Fibroblast of lung (primary cell): Measurements from ENCODE around the gene ANKS6. TPM values are rescaled to one million over a fixed set of nuclear protein-coding genes. Genes with fewer than 3 reads are reported as not detected.

Experiments used
- DNase-seq, 2 donors: peaks; one replicate each; pipeline versions ENCODE4 v3.0.0 to v3.0.0-alpha.2; 2010; ENCODE audit warnings: low read depth in 2 of 2
- H2AFZ ChIP-seq: 2 replicates; pipeline ENCODE4 v1.5.1; 2012; ENCODE audit warnings: low read length, control low read depth, inconsistent platforms
- H3K27ac ChIP-seq: 2 replicates; pipeline ENCODE4 v1.5.1; 2011; ENCODE audit warnings: low read length, control low read depth; ENCODE audit not compliant: insufficient read depth
- H3K27me3 ChIP-seq: 2 replicates; pipeline ENCODE4 v1.5.1; 2011; ENCODE audit warnings: mild to moderate bottlenecking, low read length; ENCODE audit not compliant: control insufficient read depth, insufficient read depth
- H3K36me3 ChIP-seq: 2 replicates; pipeline ENCODE4 v1.5.1; 2011; ENCODE audit warnings: low read length; ENCODE audit not compliant: control insufficient read depth, insufficient read depth
- H3K4me1 ChIP-seq: 2 replicates; pipeline ENCODE4 v1.5.1; 2011; ENCODE audit warnings: low read length; ENCODE audit not compliant: control insufficient read depth, insufficient read depth; ENCODE audit errors: extremely low read depth
- H3K4me2 ChIP-seq: 2 replicates; pipeline ENCODE4 v1.5.1; 2011; ENCODE audit warnings: low read length, control low read depth; ENCODE audit not compliant: insufficient read depth; ENCODE audit errors: extremely low read depth
- H3K4me3 ChIP-seq, 4 experiments: fragments of 200-600 bp in 1 of 4; sonication (generic) in 1 of 4; replicated peaks in 1 of 4; 2 replicates each; pipeline ENCODE4 v1.5.1; 2011 to 2016; ENCODE audit warnings: low read length in 4 of 4, low read depth in 3 of 4, mild to moderate bottlenecking in 3 of 4, control low read depth in 2 of 4, inconsistent platforms in 1 of 4, mixed read lengths in 1 of 4; ENCODE audit not compliant: insufficient read depth in 1 of 4; ENCODE audit errors: control extremely low read depth in 1 of 4
- H3K79me2 ChIP-seq: 2 replicates; pipeline ENCODE4 v1.5.1; 2012; ENCODE audit warnings: mild to moderate bottlenecking, low read length, inconsistent platforms; ENCODE audit not compliant: control insufficient read depth, insufficient read depth
- H3K9ac ChIP-seq: 2 replicates; pipeline ENCODE4 v1.5.1; 2011; ENCODE audit warnings: mild to moderate bottlenecking, low read length, control low read depth; ENCODE audit not compliant: insufficient read depth
- H3K9me3 ChIP-seq: 2 replicates; pipeline ENCODE4 v1.5.1; 2012; ENCODE audit warnings: low read depth, low read length; ENCODE audit not compliant: control insufficient read depth, insufficient read depth
- H4K20me1 ChIP-seq: 2 replicates; pipeline ENCODE4 v1.5.1; 2011; ENCODE audit warnings: low read length; ENCODE audit not compliant: control insufficient read depth, insufficient read depth; ENCODE audit errors: extremely low read depth
- EZH2 ChIP-seq: IDR thresholded peaks from 2 replicates; pipeline ENCODE4 v1.5.1; 2012; ENCODE audit warnings: low read length, control low read depth, mild to moderate bottlenecking; ENCODE audit errors: missing control alignments
- polyA plus RNA-seq, 2 donors: library from polyadenylated mRNA; depleted of rRNA in 1 of 2; stranded (reverse) in 1 of 2; unstranded in 1 of 2; fragments of >200 nt; gene quantifications; 2 replicates each; pipeline ENCODE4 v1.2.1, GENCODE V29; 2011 to 2012; ENCODE audit warnings: missing spikeins in 1 of 2
- total RNA-seq: library from RNA; depleted of rRNA; stranded (reverse); fragments of >200 nt; gene quantifications from 2 replicates; pipeline ENCODE4 v1.2.1, GENCODE V29; 2014
- TF ChIP-seq, protein P1 (sequence below), 2 donors: IDR thresholded peaks in 1 of 2; conservative IDR thresholded peaks in 1 of 2; 1 replicate in 1 of 2; 2 replicates in 1 of 2; pipeline ENCODE4 v1.5.1; 2011 to 2012; ENCODE audit warnings: low read length in 2 of 2, control low read depth in 1 of 2, inconsistent platforms in 1 of 2, low read depth in 1 of 2, mild to moderate bottlenecking in 1 of 2

Gene ANKS6
- total and polyA plus RNA-seq, 2 donors (not counting 1 experiment from before 2014, with no cell fraction given), result 7.3 to 9.6 TPM

- Histone ChIP-seq H2AFZ (no peak overlapping the region), H3K4me3 (no peak overlapping the region), H3K4me2 (no peak overlapping the region), H3K27me3 (no peaks in the 10 kb centered on the region), H3K27ac (no peak overlapping the region), H3K79me2 (no peaks in the 10 kb centered on the region), H3K9me3 (no peaks in the 10 kb centered on the region), H4K20me1 (no peaks in the 10 kb centered on the region), H3K36me3 (peaks cover 2% of the 10 kb centered on the region), H3K9ac (no peak overlapping the region), H3K4me1 (no peaks in the 10 kb centered on the region)
- TF ChIP-seq, protein P1, sequence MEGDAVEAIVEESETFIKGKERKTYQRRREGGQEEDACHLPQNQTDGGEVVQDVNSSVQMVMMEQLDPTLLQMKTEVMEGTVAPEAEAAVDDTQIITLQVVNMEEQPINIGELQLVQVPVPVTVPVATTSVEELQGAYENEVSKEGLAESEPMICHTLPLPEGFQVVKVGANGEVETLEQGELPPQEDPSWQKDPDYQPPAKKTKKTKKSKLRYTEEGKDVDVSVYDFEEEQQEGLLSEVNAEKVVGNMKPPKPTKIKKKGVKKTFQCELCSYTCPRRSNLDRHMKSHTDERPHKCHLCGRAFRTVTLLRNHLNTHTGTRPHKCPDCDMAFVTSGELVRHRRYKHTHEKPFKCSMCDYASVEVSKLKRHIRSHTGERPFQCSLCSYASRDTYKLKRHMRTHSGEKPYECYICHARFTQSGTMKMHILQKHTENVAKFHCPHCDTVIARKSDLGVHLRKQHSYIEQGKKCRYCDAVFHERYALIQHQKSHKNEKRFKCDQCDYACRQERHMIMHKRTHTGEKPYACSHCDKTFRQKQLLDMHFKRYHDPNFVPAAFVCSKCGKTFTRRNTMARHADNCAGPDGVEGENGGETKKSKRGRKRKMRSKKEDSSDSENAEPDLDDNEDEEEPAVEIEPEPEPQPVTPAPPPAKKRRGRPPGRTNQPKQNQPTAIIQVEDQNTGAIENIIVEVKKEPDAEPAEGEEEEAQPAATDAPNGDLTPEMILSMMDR (conservative IDR thresholded peaks at IDR 0.05 in 1 of 2, IDR thresholded peaks at IDR 0.05 in 1 of 2; ENCODE audit: low read depth in 1 of 2, low read length in 2 of 2), result no peak
- TF ChIP-seq EZH2, result no peak
- no peak for DNase-seq
Observed at GRCh38 chr9:98778711-98779530, 17.4 kb downstream of the ANKS6 start.

DNA sequence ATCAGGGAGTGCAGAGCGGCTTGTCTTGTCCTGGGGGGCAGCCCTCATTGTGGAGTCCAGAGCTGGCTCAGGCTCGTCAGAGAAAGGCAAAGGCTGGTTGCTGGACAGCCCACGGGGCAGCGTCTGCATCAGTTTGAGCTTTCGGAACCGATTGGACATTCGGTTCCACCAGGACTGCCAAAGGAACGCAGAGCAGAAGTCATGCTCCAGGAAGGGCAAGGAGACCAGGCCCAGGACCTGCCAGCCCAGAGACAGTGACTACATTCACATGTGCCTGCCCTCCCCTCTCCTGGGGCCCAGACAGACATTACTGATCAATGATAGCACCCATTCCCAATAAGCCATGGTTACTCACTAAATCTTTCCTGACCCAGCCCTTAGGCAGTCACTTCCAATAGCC is 18.1 kb downstream of the ANKS6 start:
- Histone ChIP-seq H3K36me3 (peaks cover 2% of the 10 kb centered on the region), H3K4me3 (no peak overlapping the region), H3K4me2 (no peak overlapping the region), H3K9me3 (no peaks in the 10 kb centered on the region), H3K9ac (no peak overlapping the region), H3K27me3 (no peaks in the 10 kb centered on the region), H3K79me2 (no peaks in the 10 kb centered on the region), H2AFZ (no peak overlapping the region), H3K27ac (no peak overlapping the region), H3K4me1 (no peaks in the 10 kb centered on the region), H4K20me1 (no peaks in the 10 kb centered on the region)
- TF ChIP-seq, protein P1 (conservative IDR thresholded peaks at IDR 0.05 in 1 of 2, IDR thresholded peaks at IDR 0.05 in 1 of 2; ENCODE audit: low read depth in 1 of 2, low read length in 2 of 2), result no peak
- TF ChIP-seq EZH2, result no peak
- DNase-seq, result no peak

DNA sequence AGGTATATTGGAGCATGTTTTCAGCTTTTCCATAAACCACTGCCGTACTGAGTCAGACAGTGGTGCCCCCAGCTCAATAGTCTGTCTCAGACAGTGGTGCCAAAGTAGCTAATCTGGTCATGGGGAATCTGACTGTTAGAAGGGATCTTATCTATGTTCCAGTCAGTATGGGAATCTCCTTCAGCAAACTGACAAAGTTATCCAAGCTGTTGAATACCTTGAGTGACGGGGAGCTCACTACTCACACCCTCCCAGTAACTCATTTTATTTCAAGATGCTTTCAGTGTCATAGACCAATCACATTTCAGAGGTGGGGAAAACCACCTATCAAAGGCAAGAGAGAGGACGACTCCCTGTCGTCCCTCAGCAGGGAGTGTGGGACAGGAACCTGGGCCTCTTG is 18.7 kb downstream of the ANKS6 start:
- TF ChIP-seq, protein P1 (conservative IDR thresholded peaks at IDR 0.05 in 1 of 2, IDR thresholded peaks at IDR 0.05 in 1 of 2; ENCODE audit: low read depth in 1 of 2, low read length in 2 of 2), result no peak
- no peak for TF ChIP-seq EZH2
- Histone ChIP-seq H3K9ac (no peak overlapping the region), H3K36me3 (peaks cover 4% of the 10 kb centered on the region), H2AFZ (no peak overlapping the region), H3K79me2 (no peaks in the 10 kb centered on the region), H3K9me3 (no peaks in the 10 kb centered on the region), H3K4me3 (no peak overlapping the region), H3K4me1 (no peaks in the 10 kb centered on the region), H3K4me2 (no peak overlapping the region), H3K27me3 (no peaks in the 10 kb centered on the region), H3K27ac (no peak overlapping the region), H4K20me1 (no peaks in the 10 kb centered on the region)
- no peak for DNase-seq
